ENCODE measurements around the gene EXOC6.

Gene EXOC6

GRCh38 chr10:93096901-93097300 lies 248.6 kb downstream of the EXOC6 start:
- Histone ChIP-seq H3K9me3 (ENCODE audit: insufficient read depth, low read depth, low read length) (no peaks in the 10 kb centered on the region), H3K9ac (ENCODE audit: low read length) (no peak overlapping the region), H2BK5ac (ENCODE audit: low read depth, low read length, poor library complexity) (no peak overlapping the region), H3K23ac (ENCODE audit: low read length) (no peak overlapping the region), H3K79me1 (ENCODE audit: low read length) (no peaks in the 10 kb centered on the region), H3K4ac (ENCODE audit: low read depth, low read length) (no peak overlapping the region), H2BK120ac (ENCODE audit: insufficient read depth, low read length, poor library complexity) (no peak overlapping the region), H3K18ac (ENCODE audit: low read length) (no peak overlapping the region), H3K36me3 (ENCODE audit: control insufficient read depth in 1 of 2, insufficient read depth in 2 of 2, low read length in 2 of 2) (no peaks in the 10 kb centered on the region), H4K8ac (ENCODE audit: low read depth, low read length) (no peak overlapping the region), H2BK12ac (ENCODE audit: low read length) (no peak overlapping the region), H2AK5ac (ENCODE audit: low read length) (no peak overlapping the region), H3K4me2 (ENCODE audit: low read length) (no peak overlapping the region), H3K4me1 (ENCODE audit: control insufficient read depth in 1 of 2, insufficient read depth in 2 of 2, low read length in 2 of 2) (no peaks in the 10 kb centered on the region), H4K12ac (ENCODE audit: low read depth, low read length) (no peak overlapping the region), H3K79me2 (ENCODE audit: control insufficient read depth, insufficient read depth, low read length, poor library complexity) (no peaks in the 10 kb centered on the region), H3K27me3 (ENCODE audit: insufficient read depth, low read length) (no peaks in the 10 kb centered on the region), H3K14ac (ENCODE audit: low read length) (no peak overlapping the region), H4K91ac (ENCODE audit: low read depth, low read length) (no peak overlapping the region), H3K27ac (ENCODE audit: low read depth, low read length) (no peak overlapping the region), H3K4me3 (ENCODE audit: low read depth, low read length) (no peak overlapping the region), H2AFZ (ENCODE audit: insufficient read depth, low read length, poor library complexity) (no peak overlapping the region)
- DNase-seq, result no peak
- WGBS (ENCODE audit: extremely low coverage, insufficient coverage, insufficient read length), result no CpG with 5 or more reads among the region's 5 CpGs

- no peak overlapping the region for H3K18ac ChIP-seq (ENCODE audit: low read length)
- no peaks in the 10 kb centered on the region for H3K27me3 ChIP-seq (ENCODE audit: insufficient read depth, low read length)
- no peak overlapping the region for H3K4me3 ChIP-seq (ENCODE audit: low read depth, low read length)
- no peak overlapping the region for H4K91ac ChIP-seq (ENCODE audit: low read depth, low read length)
- H2AFZ ChIP-seq (ENCODE audit: insufficient read depth, low read length, poor library complexity), result no peak overlapping the region
- H3K4me2 ChIP-seq (ENCODE audit: low read length), result no peak overlapping the region
- H3K79me2 ChIP-seq (ENCODE audit: control insufficient read depth, insufficient read depth, low read length, poor library complexity), result no peaks in the 10 kb centered on the region
- H3K9me3 ChIP-seq (ENCODE audit: insufficient read depth, low read depth, low read length), result no peaks in the 10 kb centered on the region
- H4K8ac ChIP-seq (ENCODE audit: low read depth, low read length), result no peak overlapping the region
- no peak overlapping the region for H3K27ac ChIP-seq (ENCODE audit: low read depth, low read length)
- no peak overlapping the region for H4K12ac ChIP-seq (ENCODE audit: low read depth, low read length)
- H3K4ac ChIP-seq (ENCODE audit: low read depth, low read length), result no peak overlapping the region
- no peaks in the 10 kb centered on the region for H3K79me1 ChIP-seq (ENCODE audit: low read length)
- H2BK5ac ChIP-seq (ENCODE audit: low read depth, low read length, poor library complexity), result no peak overlapping the region
- WGBS (ENCODE audit: extremely low coverage, insufficient coverage, insufficient read length), result no CpG with 5 or more reads among the region's 9 CpGs
- no peak for DNase-seq
- H3K9ac ChIP-seq (ENCODE audit: low read length), result no peak overlapping the region
- no peak overlapping the region for H2AK5ac ChIP-seq (ENCODE audit: low read length)
- H3K14ac ChIP-seq (ENCODE audit: low read length), result no peak overlapping the region
- H2BK120ac ChIP-seq (ENCODE audit: insufficient read depth, low read length, poor library complexity), result no peak overlapping the region
- no peaks in the 10 kb centered on the region for H3K4me1 ChIP-seq (ENCODE audit: control insufficient read depth in 1 of 2, insufficient read depth in 2 of 2, low read length in 2 of 2)
- H3K36me3 ChIP-seq (ENCODE audit: control insufficient read depth in 1 of 2, insufficient read depth in 2 of 2, low read length in 2 of 2), result no peaks in the 10 kb centered on the region
- no peak overlapping the region for H2BK12ac ChIP-seq (ENCODE audit: low read length)
- H3K23ac ChIP-seq (ENCODE audit: low read length), result no peak overlapping the region
Measured at GRCh38 chr10:93097386-93097785, 249.1 kb downstream of the EXOC6 start.

GRCh38 chr10:93098816-93099215 lies 250.5 kb downstream of the EXOC6 start:
- DNase-seq, result no peak
- Histone ChIP-seq H3K4ac (ENCODE audit: low read depth, low read length) (no peak overlapping the region), H3K79me1 (ENCODE audit: low read length) (no peaks in the 10 kb centered on the region), H3K9me3 (ENCODE audit: insufficient read depth, low read depth, low read length) (no peaks in the 10 kb centered on the region), H4K91ac (ENCODE audit: low read depth, low read length) (no peak overlapping the region), H3K23ac (ENCODE audit: low read length) (no peak overlapping the region), H3K27ac (ENCODE audit: low read depth, low read length) (no peak overlapping the region), H3K4me3 (ENCODE audit: low read depth, low read length) (no peak overlapping the region), H2AK5ac (ENCODE audit: low read length) (no peak overlapping the region), H3K4me2 (ENCODE audit: low read length) (no peak overlapping the region), H3K79me2 (ENCODE audit: control insufficient read depth, insufficient read depth, low read length, poor library complexity) (no peaks in the 10 kb centered on the region), H3K18ac (ENCODE audit: low read length) (no peak overlapping the region), H4K8ac (ENCODE audit: low read depth, low read length) (no peak overlapping the region), H3K4me1 (ENCODE audit: control insufficient read depth in 1 of 2, insufficient read depth in 2 of 2, low read length in 2 of 2) (no peaks in the 10 kb centered on the region), H4K12ac (ENCODE audit: low read depth, low read length) (no peak overlapping the region), H2BK120ac (ENCODE audit: insufficient read depth, low read length, poor library complexity) (no peak overlapping the region), H2BK5ac (ENCODE audit: low read depth, low read length, poor library complexity) (no peak overlapping the region), H3K27me3 (ENCODE audit: insufficient read depth, low read length) (no peaks in the 10 kb centered on the region), H3K9ac (ENCODE audit: low read length) (no peak overlapping the region), H3K36me3 (ENCODE audit: control insufficient read depth in 1 of 2, insufficient read depth in 2 of 2, low read length in 2 of 2) (no peaks in the 10 kb centered on the region), H3K14ac (ENCODE audit: low read length) (no peak overlapping the region), H2BK12ac (ENCODE audit: low read length) (no peak overlapping the region), H2AFZ (ENCODE audit: insufficient read depth, low read length, poor library complexity) (no peak overlapping the region)
- WGBS (ENCODE audit: extremely low coverage, insufficient coverage, insufficient read length), result no CpG with 5 or more reads among the region's 3 CpGs

GRCh38 chr10:93099670-93100069 lies 251.3 kb downstream of the EXOC6 start:
- Histone ChIP-seq H3K9ac (ENCODE audit: low read length) (no peak overlapping the region), H3K4ac (ENCODE audit: low read depth, low read length) (no peak overlapping the region), H3K4me2 (ENCODE audit: low read length) (no peak overlapping the region), H4K91ac (ENCODE audit: low read depth, low read length) (no peak overlapping the region), H3K27me3 (ENCODE audit: insufficient read depth, low read length) (no peaks in the 10 kb centered on the region), H3K79me2 (ENCODE audit: control insufficient read depth, insufficient read depth, low read length, poor library complexity) (no peaks in the 10 kb centered on the region), H3K27ac (ENCODE audit: low read depth, low read length) (no peak overlapping the region), H2BK5ac (ENCODE audit: low read depth, low read length, poor library complexity) (no peak overlapping the region), H2BK120ac (ENCODE audit: insufficient read depth, low read length, poor library complexity) (no peak overlapping the region), H3K4me1 (ENCODE audit: control insufficient read depth in 1 of 2, insufficient read depth in 2 of 2, low read length in 2 of 2) (no peaks in the 10 kb centered on the region), H2BK12ac (ENCODE audit: low read length) (no peak overlapping the region), H3K18ac (ENCODE audit: low read length) (no peak overlapping the region), H4K12ac (ENCODE audit: low read depth, low read length) (no peak overlapping the region), H2AK5ac (ENCODE audit: low read length) (no peak overlapping the region), H3K14ac (ENCODE audit: low read length) (no peak overlapping the region), H3K4me3 (ENCODE audit: low read depth, low read length) (no peak overlapping the region), H2AFZ (ENCODE audit: insufficient read depth, low read length, poor library complexity) (no peak overlapping the region), H3K36me3 (ENCODE audit: control insufficient read depth in 1 of 2, insufficient read depth in 2 of 2, low read length in 2 of 2) (no peaks in the 10 kb centered on the region), H3K79me1 (ENCODE audit: low read length) (no peaks in the 10 kb centered on the region), H3K23ac (ENCODE audit: low read length) (no peak overlapping the region), H3K9me3 (ENCODE audit: insufficient read depth, low read depth, low read length) (no peaks in the 10 kb centered on the region), H4K8ac (ENCODE audit: low read depth, low read length) (no peak overlapping the region)
- DNase-seq, result no peak
- WGBS (ENCODE audit: extremely low coverage, insufficient coverage, insufficient read length), result no CpG with 5 or more reads among the region's 7 CpGs
